ENCODE data around the gene ADD3. TPM values are rescaled to one million over a fixed set of nuclear protein-coding genes. Genes with fewer than 3 reads are reported as not detected.

The ADD3 gene
- total RNA-seq, 1 donor from 2014 or later: 57.4 TPM

GRCh38 chr10:109978481-109978880 is 29.3 kb upstream of the ADD3 start:
- intact Hi-C loops (cut with DNase I): no loop called here
- Histone ChIP-seq H3K4me1 (no peaks in the 10 kb centered on the region), H3K27me3 (no peaks in the 10 kb centered on the region), H3K4me3 (no peak overlapping the region), H3K36me3 (no peaks in the 10 kb centered on the region), H3K9me3 (no peaks in the 10 kb centered on the region), H3K27ac (no peak overlapping the region)
- TF ChIP-seq CTCF (IDR thresholded peaks at IDR 0.05): peak; percentile 77
- ATAC-seq (peak; percentile 77), DNase-seq (no peak)

GRCh38 chr10:109979215-109979614 is 28.6 kb upstream of the ADD3 start:
- Histone ChIP-seq H3K27ac (no peak overlapping the region), H3K36me3 (no peaks in the 10 kb centered on the region), H3K4me3 (no peak overlapping the region), H3K4me1 (no peaks in the 10 kb centered on the region), H3K9me3 (no peaks in the 10 kb centered on the region), H3K27me3 (no peaks in the 10 kb centered on the region)
- no peak for DNase-seq
- intact Hi-C loops (cut with DNase I): no loop called here
- TF ChIP-seq CTCF (IDR thresholded peaks at IDR 0.05): no peak
- no peak for ATAC-seq

- intact Hi-C loops (cut with DNase I): loop anchor here (10.0 kb wide), 1 partner anchor 97 kb away; no protein-coding TSS in a partner anchor
- no peaks in the 10 kb centered on the region for H3K36me3 ChIP-seq
- H3K9me3 ChIP-seq: no peaks in the 10 kb centered on the region
- no peak for TF ChIP-seq CTCF (IDR thresholded peaks at IDR 0.05)
- H3K27ac ChIP-seq: peak overlapping the region; percentile 12
- DNase-seq: no peak
- no peaks in the 10 kb centered on the region for H3K27me3 ChIP-seq
- H3K4me3 ChIP-seq: no peak overlapping the region
- no peak for ATAC-seq
- no peaks in the 10 kb centered on the region for H3K4me1 ChIP-seq
Observed at GRCh38 chr10:109981650-109982049, 26.1 kb upstream of the ADD3 start.

- no peaks in the 10 kb centered on the region for H3K36me3 ChIP-seq
- no peak overlapping the region for H3K4me3 ChIP-seq
- no peaks in the 10 kb centered on the region for H3K9me3 ChIP-seq
- H3K27me3 ChIP-seq: no peaks in the 10 kb centered on the region
- H3K27ac ChIP-seq: peak overlapping the region; percentile 12
- no peak for ATAC-seq
- intact Hi-C loops (cut with DNase I): loop anchor here (10.0 kb wide), 1 partner anchor 97 kb away; no protein-coding TSS in a partner anchor
- DNase-seq: no peak
- H3K4me1 ChIP-seq: no peaks in the 10 kb centered on the region
- TF ChIP-seq CTCF (IDR thresholded peaks at IDR 0.05): no peak
Observed at GRCh38 chr10:109982123-109982522, 25.7 kb upstream of the ADD3 start.

- Histone ChIP-seq H3K27ac (no peak overlapping the region), H3K4me1 (no peaks in the 10 kb centered on the region)
- ATAC-seq: no peak
Observed at GRCh38 chr10:109982812-109983211, 25.0 kb upstream of the ADD3 start.

More at GRCh38 chr10:109982812-109983211, 25.0 kb upstream of the ADD3 start:
- H3K27me3 ChIP-seq: no peaks in the 10 kb centered on the region
- H3K4me3 ChIP-seq: no peak overlapping the region
- intact Hi-C loops (cut with DNase I): loop anchor here (10.0 kb wide), 1 partner anchor 98 kb away; no protein-coding TSS in a partner anchor
- no peaks in the 10 kb centered on the region for H3K36me3 ChIP-seq
- DNase-seq: no peak
- TF ChIP-seq CTCF (IDR thresholded peaks at IDR 0.05): no peak
- H3K9me3 ChIP-seq: no peaks in the 10 kb centered on the region
